GM10248 (cell line): ENCODE results near the gene KIF20A.
"Not testable (repeated sequence)": the region's sequence is repeated elsewhere in the genome, so short reads cannot be mapped to it uniquely, and the experiment has no call there.

Experiments used
- CTCF ChIA-PET: fragments of 300-600 bp; sonication (Branson Sonifier 250); formaldehyde crosslinking; extraction: SDS; loops from one replicate; lab custom pipeline; 2021; ENCODE audit warnings: antibody characterized with exemption; lab: Yijun Ruan, JAX
- POLR2A ChIA-PET: fragments of 350-650 bp; sonication (Branson Sonifier 250); formaldehyde crosslinking; extraction: SDS; loops from one replicate; lab custom pipeline; 2020; ENCODE audit warnings: antibody characterized with exemption; lab: Yijun Ruan, JAX
- DNase-seq: peaks from one replicate; pipeline ENCODE4 v3.0.0; 2012; ENCODE audit errors: extremely low spot score
- CTCF ChIP-seq: IDR thresholded peaks from 2 replicates; pipeline ENCODE4 v1.5.1; 2012; ENCODE audit warnings: mild to moderate bottlenecking, low read depth; ENCODE audit errors: extremely low read depth, missing control alignments, control extremely low read depth

Gene KIF20A

GRCh38 chr5:138192826-138193225, 13.9 kb downstream of the KIF20A start:
- POLR2A ChIA-PET = no interaction called here
- no peak for TF ChIP-seq CTCF
- DNase-seq = no peak
- CTCF ChIA-PET = no interaction called here

GRCh38 chr5:138193859-138194258, 14.9 kb downstream of the KIF20A start:
- POLR2A ChIA-PET, DNase-seq: not testable (repeated sequence)
- CTCF ChIA-PET = interaction anchor here (2.2 to 2.9 kb wide), 2 partner anchors 9 to 19 kb away, joined by 8 to 10 read pairs; partner anchors contain the start of gene CDC23

- ChIA-PET CTCF (interaction anchor here (1.4 kb wide), 1 partner anchor 141 kb away, joined by 3 read pairs; the partner anchor contains the start of gene KDM3B), POLR2A (no interaction called here)
- DNase-seq = no peak
- no peak for TF ChIP-seq CTCF
These were observed 32.1 kb downstream of the KIF20A start for GRCh38 chr5:138210985-138211384.

GRCh38 chr5:138212828-138213160, 33.9 kb downstream of the KIF20A start:
- TF ChIP-seq CTCF = no peak
- peak; percentile 31 for DNase-seq
- POLR2A ChIA-PET = interaction anchor here (1.0 kb wide), 1 partner anchor 27 kb away, joined by 4 read pairs; no protein-coding TSS in a partner anchor
- CTCF ChIA-PET = interaction anchor here (1.5 to 3.3 kb wide), 8 partner anchors 11 to 237 kb away, joined by 3 to 16 read pairs (median 5); partner anchors contain the start of genes KDM3B and KIF20A

GRCh38 chr5:138213161-138214029, 34.5 kb downstream of the KIF20A start, which contains the start of gene CDC23:
TSS of gene CDC23 (minus strand) at chr5:138213323. CDS start at chr5:138213312, 11 bp downstream.
- CTCF ChIA-PET = interaction anchor here (1.5 to 3.3 kb wide), 7 partner anchors 10 to 237 kb away, joined by 3 to 16 read pairs (median 5); partner anchors contain the start of genes KDM3B and KIF20A
- POLR2A ChIA-PET = interaction anchor here (1.0 kb wide), 1 partner anchor 27 kb away, joined by 4 read pairs; no protein-coding TSS in a partner anchor

GRCh38 chr5:138216799-138217198, 37.9 kb downstream of the KIF20A start:
- POLR2A ChIA-PET = no interaction called here

More at GRCh38 chr5:138213161-138214029, 34.5 kb downstream of the KIF20A start, which contains the start of gene CDC23:
- no peak for TF ChIP-seq CTCF
- DNase-seq = peak; percentile 98

More at GRCh38 chr5:138216799-138217198, 37.9 kb downstream of the KIF20A start:
- CTCF ChIA-PET = interaction anchor here (1.4 to 9.8 kb wide), 3 partner anchors 8 to 25 kb away, joined by 3 to 61 read pairs (median 6); no protein-coding TSS in a partner anchor
- no peak for DNase-seq
- TF ChIP-seq CTCF = no peak
